Measurements from ENCODE around the gene RXFP3.

DNA sequence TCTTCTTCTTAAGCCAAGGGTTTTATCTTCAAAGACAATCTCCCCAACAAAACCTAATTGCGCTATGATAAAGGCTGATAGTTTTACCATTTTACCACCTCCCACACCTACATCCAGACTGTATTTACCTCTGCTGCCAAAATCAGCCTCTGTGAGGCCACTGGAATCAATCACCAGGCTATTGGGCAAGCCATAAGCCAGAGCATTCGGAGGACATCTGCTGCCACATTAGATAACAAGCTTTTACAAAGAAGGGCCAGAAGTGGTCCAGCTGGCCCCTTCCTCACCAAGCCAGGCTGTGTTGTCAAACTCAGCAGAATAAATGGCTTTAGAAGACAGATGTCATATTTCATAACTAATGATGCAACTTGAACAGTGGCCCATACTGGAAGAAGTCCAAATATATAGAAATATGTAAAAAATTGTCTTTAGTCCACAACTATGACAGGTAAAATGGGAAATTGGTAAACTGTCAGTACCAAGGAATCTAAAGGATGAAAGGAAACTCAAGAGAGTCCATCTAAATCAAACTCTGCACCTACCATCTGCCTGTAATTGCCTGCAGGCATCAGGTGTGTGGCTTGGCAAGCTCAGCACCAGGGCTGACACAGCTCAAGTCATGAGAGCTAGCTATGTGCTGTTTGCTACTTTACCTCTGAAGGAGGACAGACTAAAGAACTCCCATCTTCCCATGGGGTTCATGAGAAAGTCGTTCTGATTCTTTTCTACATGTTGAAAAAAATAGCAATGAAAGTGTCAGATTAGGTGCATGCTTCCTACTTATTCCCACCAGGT, 32.2 kb downstream of the RXFP3 start:
- TF ChIP-seq, protein P1, sequence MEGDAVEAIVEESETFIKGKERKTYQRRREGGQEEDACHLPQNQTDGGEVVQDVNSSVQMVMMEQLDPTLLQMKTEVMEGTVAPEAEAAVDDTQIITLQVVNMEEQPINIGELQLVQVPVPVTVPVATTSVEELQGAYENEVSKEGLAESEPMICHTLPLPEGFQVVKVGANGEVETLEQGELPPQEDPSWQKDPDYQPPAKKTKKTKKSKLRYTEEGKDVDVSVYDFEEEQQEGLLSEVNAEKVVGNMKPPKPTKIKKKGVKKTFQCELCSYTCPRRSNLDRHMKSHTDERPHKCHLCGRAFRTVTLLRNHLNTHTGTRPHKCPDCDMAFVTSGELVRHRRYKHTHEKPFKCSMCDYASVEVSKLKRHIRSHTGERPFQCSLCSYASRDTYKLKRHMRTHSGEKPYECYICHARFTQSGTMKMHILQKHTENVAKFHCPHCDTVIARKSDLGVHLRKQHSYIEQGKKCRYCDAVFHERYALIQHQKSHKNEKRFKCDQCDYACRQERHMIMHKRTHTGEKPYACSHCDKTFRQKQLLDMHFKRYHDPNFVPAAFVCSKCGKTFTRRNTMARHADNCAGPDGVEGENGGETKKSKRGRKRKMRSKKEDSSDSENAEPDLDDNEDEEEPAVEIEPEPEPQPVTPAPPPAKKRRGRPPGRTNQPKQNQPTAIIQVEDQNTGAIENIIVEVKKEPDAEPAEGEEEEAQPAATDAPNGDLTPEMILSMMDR (IDR thresholded peaks at IDR 0.05; ENCODE audit: low read depth, low read length, poor library complexity, severe bottlenecking), result no peak
- no peak for TF ChIP-seq EZH2phosphoT487 (IDR thresholded peaks at IDR 0.05; ENCODE audit: borderline replicate concordance, low read length)

Measured in DOHH2 (cell line).